HG03045 (cell line): ENCODE measurements around the gene CLSTN1.
A peak's percentile ranks its signal among the peaks of the same experiment; 100 is the strongest.
"Not testable (repeated sequence)": the region's sequence is repeated elsewhere in the genome, so short reads cannot be mapped to it uniquely, and the experiment has no call there.

ENCODE experiments used
- ATAC-seq: cut with Tn5 transposase; IDR thresholded peaks from one replicate; pipeline ENCODE4 v1.9.1; 2021; ENCODE audit warnings: mild to moderate bottlenecking, moderate library complexity; ENCODE audit not compliant: unreplicated experiment

The CLSTN1 gene

DNA sequence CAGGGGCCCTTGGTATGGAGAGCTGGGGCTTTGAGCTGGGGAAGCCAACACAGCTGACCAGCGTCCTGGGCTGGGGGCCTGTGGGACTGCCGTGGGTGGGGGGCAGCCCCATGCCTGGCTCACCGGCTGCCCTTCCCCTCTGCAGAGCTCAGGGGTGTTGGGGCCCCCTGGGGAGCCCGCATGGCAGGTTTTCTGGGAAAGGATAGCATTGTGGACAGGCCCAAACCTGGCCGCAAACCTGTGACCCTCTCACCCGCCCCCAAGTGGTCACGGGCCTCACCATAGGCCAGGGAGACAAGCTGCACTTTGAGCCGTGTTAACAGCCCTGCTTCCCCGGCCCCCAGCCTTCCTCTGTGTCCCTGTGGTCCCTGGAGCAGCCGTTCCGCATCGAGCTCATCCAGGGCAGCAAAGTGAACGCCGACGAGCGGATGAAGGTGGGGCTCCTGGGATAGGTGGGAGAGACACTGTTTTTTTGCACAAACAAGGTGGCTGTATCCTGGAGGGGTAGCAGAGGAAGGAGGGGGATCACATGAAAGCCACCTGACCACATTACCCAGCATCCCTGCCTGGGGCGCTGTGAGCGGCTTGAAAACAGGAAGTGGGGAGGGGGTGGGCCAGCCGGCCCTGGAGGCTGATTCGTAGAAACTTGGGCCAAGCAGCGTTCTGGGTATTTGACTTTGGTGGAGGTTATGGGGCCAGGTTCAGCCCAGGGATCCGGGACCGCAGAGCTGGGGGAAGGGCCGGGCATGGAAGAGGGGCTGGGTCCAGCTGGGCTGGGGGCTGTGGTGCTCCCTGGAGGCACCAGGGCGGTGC is 106.4 kb downstream of the CLSTN1 start:
- ATAC-seq: no peak

- no peak for ATAC-seq
Observed at GRCh38 chr1:9716404-9717192, 107.2 kb downstream of the CLSTN1 start.

- no peak for ATAC-seq
Observed at GRCh38 chr1:9715536-9716226, 108.1 kb downstream of the CLSTN1 start.

DNA sequence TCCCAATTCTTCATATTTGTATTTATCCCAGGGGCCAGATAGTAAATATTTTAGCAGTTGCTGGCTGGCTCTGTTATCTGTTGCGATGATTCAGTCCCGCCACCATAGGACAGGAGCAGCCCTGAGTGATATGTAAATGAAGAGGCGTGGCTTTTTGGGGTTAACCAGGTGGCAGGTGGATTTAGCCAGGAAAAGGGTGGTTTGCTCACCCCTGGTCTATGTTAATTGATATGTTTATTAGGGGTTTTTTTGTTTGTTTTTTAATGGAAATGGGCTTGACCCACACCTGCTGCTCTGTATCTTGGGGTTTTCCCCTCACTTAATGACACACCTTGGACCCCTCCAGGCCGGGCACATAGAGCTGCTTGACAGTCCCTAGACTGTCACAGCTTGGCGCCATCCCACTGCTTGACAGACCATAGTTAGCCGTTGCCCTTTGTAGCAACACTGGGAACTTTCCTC is 109.5 kb downstream of the CLSTN1 start:
- no peak for ATAC-seq

DNA sequence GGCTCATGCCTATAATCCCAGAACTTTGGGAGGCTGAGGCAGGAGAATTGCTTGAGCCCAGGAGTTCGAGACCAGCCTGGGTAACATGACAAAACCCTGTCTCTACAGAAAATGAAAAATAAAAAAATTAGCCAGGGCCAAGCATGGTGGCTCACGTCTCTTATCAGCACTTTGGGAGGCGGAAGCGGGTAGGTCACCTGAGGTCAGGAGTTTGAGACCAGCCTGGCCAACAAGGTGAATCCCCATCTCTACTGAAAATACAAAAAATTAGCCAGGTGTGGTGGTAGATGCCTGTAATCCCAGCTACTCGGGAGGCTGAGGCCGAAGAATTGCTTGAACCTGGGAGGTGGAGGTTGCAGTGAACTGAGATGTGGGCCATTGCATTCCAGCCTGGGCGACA is 111.0 kb downstream of the CLSTN1 start:
- not testable (repeated sequence) for ATAC-seq

GRCh38 chr1:9711466-9712020 is 112.2 kb downstream of the CLSTN1 start:
- no peak for ATAC-seq

GRCh38 chr1:9710037-9710436 is 113.7 kb downstream of the CLSTN1 start:
- no peak for ATAC-seq

GRCh38 chr1:9706178-9706577 is 117.6 kb downstream of the CLSTN1 start:
- no peak for ATAC-seq

DNA sequence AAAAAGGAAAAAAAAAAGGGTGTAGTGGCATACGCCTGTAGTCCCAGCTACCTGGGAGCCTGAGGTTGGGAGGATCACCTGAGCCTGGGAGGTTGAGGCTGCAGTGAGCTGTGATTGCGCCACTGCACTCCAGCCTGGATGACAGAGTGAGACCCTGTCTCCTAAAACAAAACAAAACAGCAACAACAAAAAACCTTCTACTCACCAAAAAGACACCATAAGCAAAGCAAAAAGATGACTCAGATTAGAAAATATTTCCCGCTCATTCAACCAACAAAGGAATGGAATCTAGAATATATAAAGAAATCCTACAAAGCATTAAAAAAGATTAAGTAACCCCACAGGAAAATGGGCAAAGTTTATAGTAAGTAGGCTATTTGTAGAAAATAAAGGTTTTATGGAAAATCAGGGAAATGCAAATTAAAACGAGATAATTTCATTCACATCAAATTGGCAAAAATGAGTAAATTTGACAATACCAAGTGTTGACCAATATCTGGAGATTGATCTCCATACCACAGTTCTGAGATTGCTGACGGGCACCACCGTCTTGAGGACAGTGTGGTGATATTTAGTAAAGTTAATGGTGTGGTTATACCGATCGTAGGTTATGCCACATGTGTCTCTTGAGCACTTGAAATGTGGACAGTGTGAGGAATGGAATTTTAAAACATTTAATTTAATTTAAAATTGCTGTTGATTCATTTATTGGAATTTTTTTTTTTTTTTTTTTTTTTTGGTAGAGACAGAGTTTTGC is 118.2 kb downstream of the CLSTN1 start:
- no peak for ATAC-seq

DNA sequence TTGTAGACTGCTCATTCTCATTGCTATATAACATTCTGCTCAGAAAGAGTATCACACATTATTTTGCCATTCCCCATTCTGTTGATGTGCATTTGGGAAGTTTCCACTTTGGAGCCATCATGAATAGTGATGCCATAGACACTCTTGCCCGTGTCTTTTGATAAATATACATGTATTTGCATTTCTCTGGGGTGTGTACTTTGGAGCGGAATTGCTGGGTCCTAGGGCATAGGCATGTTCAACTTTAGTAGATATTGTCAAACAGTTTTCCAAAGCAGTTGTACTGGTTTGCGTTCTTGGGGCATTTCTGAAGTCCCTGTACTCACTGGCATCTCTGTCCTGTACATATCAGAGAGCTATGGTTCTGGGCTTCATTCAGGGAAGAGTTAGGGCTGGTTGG is 120.1 kb downstream of the CLSTN1 start:
- ATAC-seq: no peak

- ATAC-seq: no peak
Observed at GRCh38 chr1:9703165-9703509, 120.6 kb downstream of the CLSTN1 start.

- ATAC-seq: no peak
Observed at GRCh38 chr1:9701665-9702064, 122.1 kb downstream of the CLSTN1 start.

DNA sequence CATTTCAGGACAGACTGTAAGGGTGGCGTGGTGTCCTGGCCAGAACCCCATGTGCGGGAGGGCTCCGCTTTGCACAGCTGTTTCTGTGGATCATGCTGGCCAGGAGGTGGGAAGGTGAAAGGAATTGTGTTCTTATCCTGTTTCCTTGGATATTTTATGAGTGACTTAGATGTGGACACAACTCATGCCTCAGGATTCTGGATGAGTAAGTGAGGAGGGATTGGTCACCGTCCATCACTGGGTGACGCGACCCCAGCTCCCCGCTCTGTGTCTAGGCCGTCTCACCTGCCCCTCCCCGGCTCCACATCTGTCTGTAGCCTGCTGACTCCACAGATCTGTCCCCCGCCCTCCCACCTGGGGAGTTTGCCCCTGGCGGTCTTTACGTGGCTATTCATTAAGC is 123.4 kb downstream of the CLSTN1 start:
- ATAC-seq: no peak

DNA sequence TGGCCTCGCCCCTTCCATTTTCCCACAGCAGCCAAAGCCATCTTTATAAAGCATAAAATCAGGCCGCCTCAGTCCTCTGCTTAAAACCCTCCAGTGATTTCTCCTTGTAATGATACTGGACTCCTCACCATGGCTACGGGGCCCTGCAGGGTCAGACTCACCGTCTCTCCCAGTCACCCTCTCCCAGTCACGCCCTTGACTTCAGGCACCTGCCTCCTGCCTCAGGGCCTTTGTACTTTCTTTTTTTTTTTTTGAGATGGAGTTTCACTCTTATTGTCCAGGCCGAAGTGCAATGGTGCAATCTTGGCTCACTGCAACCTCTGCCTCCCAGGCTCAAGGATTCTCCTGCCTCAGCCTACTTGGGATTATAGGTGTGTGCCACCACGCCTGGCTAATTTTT is 124.4 kb downstream of the CLSTN1 start:
- no peak for ATAC-seq

DNA sequence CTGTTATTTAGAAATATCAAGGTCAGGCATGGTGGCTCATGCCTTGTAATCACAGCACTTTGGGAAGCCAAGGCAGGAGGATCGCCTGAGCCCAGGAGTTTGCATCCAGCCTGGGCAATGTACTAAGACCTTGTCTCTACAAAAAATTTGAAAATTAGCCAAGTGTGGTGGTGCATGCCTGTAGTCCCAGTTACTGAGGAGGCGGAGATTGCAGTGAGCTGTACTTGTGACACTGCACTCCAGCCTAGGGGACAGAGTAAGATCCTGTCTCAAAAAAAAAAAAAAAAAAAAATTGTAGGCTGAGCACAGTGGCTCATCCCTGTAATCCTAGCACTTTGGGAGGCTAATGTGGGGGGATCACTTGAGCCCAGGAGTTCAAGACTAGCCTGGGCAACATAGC is 127.0 kb downstream of the CLSTN1 start:
- ATAC-seq: no peak

DNA sequence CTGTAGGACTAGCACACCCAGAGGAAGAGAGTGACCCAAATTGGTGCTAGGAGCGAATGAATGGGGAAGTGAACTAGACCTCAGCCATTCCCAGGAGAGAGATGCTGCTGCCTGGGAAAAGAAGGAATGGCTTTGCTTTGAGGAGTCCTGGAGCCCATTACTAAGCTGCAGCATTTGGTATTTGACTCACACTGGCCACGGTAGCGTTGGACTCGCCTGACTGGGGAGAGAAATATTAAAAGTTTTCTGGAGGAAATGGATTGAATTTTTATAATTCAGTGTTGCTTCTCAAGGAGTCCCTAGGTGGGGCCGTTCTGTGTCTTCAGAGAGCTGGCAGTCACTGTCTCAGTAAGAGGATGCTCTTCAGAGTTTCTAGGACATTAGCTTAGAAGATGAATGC is 132.1 kb downstream of the CLSTN1 start:
- no peak for ATAC-seq

- ATAC-seq: no peak
Observed at GRCh38 chr1:9691108-9691445, 132.7 kb downstream of the CLSTN1 start.

DNA sequence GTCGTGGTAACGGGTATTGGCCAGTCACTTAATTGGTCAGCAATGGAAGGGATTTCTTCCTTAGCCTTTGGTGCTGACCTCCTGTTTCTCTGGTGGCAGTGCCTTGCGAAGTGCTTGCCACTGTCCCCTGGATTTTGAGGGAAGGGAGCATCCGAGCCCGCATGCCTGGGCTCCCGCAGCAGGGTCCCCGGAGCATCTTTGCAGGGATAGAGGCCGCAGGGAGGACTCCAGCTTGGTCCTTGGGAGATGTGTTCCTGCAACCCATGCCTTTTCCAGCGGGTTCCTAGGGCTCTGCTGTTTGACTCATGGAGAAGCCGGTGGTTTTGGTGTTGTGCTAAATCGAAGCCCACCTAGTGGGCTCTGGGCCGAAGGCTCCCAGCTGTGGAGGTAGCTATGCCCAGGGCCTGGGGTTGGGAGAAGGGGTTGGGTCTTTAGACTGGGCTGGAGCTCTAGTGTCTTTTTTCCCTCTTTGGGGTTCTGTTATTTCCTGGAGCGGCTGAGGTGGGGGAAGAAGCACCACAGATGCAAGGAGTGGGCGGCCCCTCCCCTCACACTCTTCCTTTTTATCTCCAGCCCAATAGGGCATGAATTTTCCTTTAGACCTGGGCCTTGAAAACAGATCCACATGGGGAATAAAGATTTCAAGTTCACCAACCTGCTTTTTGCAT is 133.2 kb downstream of the CLSTN1 start:
- no peak for ATAC-seq

DNA sequence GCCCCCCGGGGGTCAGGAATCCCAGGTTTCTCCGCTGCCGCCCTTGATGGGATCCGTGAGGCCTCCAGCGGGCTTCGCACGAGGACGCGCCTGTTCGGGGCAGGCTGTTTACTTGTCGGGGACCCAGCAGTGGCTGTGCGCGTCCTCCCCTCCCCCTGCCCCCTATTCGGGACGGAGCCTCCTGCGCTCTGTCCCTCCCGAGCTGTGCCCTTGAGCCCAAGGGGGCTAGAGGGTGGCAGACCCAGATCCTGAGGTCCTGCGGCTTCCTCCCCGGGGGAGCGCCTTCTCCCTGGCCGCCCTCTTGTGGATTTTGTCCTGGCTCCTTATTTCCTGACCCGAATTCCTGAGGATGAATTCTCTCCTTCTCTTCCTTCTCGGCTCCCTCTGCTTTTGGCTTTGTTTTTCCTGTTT is 133.8 kb downstream of the CLSTN1 start:
- ATAC-seq: no peak

DNA sequence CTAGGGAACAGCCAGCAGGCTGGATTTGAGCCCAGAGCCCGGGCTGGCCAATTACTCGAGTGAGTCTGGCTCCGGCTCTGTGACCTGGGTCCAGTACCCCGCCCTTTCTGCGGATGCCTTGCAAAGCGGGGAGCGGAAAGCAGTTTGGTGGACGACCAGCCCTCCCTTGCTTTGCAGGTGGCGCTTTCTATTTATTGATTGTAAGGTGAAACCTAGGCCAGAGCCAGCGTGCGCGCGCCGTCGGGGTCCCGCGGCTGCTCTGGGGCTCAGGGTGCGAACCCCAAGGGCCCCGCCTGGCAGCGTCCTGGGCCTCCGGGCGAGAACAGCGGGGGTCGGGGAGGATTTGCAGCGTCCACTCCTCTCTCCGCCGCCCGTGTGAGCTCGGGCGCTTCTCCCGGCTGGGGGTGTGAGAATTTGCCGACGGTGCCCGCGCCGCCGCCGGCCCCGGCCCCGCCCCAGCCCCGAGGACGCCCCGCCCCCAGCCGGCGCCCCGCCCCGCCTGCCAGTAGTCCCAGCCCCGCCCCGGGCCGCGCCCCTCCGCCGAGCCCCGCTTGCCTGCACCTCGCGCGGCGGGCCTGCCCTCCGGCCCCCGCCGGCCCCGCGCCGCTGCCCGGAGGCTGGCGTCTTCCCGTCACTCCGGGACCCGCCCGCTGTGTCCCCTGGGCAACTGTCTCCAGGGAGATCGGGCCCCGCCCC is 134.6 kb downstream of the CLSTN1 start:
- peak; percentile 63 for ATAC-seq
